ENCODE measurements around the gene THSD8.
A peak's percentile ranks its signal among the peaks of the same experiment; 100 is the strongest.

Gene THSD8

GRCh38 chr19:12785431-12786031 lies 16.3 kb upstream of the THSD8 start:
- TF ChIP-seq CTCF (IDR thresholded peaks at IDR 0.05) = no peak
- no peak for DNase-seq (ENCODE audit: low spot score)
- peak overlapping the region; percentile 23 for H3K4me3 ChIP-seq
- peak overlapping the region; percentile 97 to 99 for H3K27ac ChIP-seq

- peak overlapping the region; percentile 28 for H3K4me3 ChIP-seq
- peak overlapping the region; percentile 97 to 99 for H3K27ac ChIP-seq
- no peak for TF ChIP-seq CTCF (IDR thresholded peaks at IDR 0.05)
- peak; percentile 89 for DNase-seq (ENCODE audit: low spot score)
Observed at GRCh38 chr19:12786141-12786870, 15.6 kb upstream of the THSD8 start.

- TF ChIP-seq CTCF (IDR thresholded peaks at IDR 0.05) = no peak
- DNase-seq (ENCODE audit: low spot score) = no peak
- Histone ChIP-seq H3K27ac (peak overlapping the region; percentile 97 to 99), H3K4me3 (no peak overlapping the region)
Observed at GRCh38 chr19:12786952-12787351, 14.9 kb upstream of the THSD8 start.

GRCh38 chr19:12787458-12787857 lies 14.4 kb upstream of the THSD8 start:
- no peak for TF ChIP-seq CTCF (IDR thresholded peaks at IDR 0.05)
- no peak overlapping the region for H3K4me3 ChIP-seq
- peak overlapping the region; percentile 97 to 99 for H3K27ac ChIP-seq
- DNase-seq (ENCODE audit: low spot score) = no peak

GRCh38 chr19:12788042-12788681 lies 13.7 kb upstream of the THSD8 start:
- Histone ChIP-seq H3K4me3 (peak overlapping the region; percentile 97), H3K27ac (peak overlapping the region; percentile 97 to 99)
- TF ChIP-seq CTCF (IDR thresholded peaks at IDR 0.05) = no peak
- no peak for DNase-seq (ENCODE audit: low spot score)

- peak overlapping the region; percentile 97 for H3K4me3 ChIP-seq
- DNase-seq (ENCODE audit: low spot score) = peak; percentile 90
Observed at GRCh38 chr19:12788682-12789097, 13.2 kb upstream of the THSD8 start.

More at GRCh38 chr19:12788682-12789097, 13.2 kb upstream of the THSD8 start:
- peak overlapping the region; percentile 97 to 99 for H3K27ac ChIP-seq
- no peak for TF ChIP-seq CTCF (IDR thresholded peaks at IDR 0.05)

Data from coronary artery (tissue), 2 donors.